HTR-8/SVneo (cell line): ENCODE measurements around the gene CPED1.
"Not testable (repeated sequence)": the region's sequence is repeated elsewhere in the genome, so short reads cannot be mapped to it uniquely, and the experiment has no call there.

Experiments
- DNase-seq: peaks from one replicate; pipeline ENCODE4 v3.0.0; 2011; ENCODE audit warnings: low spot score, mixed read lengths; ENCODE audit not compliant: insufficient read length
- FAIRE-seq: peaks from 2 replicates; lab custom pipeline; 2011; peaks lifted over from hg19 to GRCh38; lab: Jason Lieb, UNC

The CPED1 gene

DNA sequence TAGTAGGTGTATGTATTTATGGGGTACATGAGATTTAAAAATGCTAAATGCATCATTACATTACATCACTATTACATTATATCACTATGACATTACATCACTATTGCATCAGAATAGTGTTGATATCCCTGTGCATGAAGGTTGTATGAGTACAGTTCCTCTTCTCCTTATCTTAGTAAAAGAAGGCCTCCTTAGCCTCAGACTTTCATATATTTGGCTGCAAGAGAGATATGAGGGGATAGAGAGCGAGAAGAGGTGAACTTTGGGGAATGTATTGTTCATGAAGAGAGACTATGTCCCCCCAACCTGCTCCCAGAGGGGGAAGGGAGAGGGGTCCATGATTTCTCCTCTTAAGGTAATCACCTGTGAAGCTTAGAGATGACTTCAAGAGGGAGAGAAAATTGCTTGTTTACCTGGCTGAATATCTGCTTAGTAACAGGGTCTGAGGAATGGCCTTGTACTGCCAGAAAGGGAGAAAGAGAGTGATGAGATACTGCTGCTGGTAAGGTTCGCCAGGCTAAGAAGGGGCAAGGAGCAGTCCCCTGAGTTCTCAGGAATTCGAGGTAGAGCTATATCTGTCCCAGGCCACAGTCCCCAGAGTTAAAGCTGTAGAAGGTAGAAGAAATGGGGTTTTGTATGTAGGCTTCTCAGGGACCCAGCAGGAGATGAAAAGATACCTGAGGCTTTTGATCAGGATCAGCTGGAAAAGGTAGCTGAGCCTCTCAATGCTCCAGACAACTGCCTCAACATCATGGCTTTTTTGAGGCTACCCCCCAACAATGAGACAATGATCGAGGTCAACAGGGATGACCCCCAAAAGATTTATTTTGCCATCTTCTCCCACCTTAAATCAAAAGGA is 171.9 kb downstream of the CPED1 start:
- FAIRE-seq, result no peak
- DNase-seq, result no peak

DNA sequence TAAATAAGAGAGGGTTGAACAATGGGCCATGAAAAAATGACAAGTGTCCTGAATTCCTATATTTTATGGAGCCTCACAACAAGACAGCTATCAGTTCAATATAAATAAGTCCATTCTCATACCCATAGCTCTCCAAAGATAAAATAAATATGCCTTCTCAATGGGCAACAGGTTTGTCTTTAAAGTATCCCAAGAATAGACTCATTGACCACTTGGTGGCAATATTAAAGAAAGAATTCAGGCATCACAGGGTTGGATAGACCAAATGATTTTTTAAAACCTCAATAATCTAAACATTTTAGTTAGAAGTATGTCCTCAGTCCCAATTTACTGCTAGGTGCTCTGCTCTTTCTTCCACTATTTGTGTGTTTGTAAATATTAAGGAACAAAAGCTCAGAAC is 175.2 kb downstream of the CPED1 start:
- FAIRE-seq (no peak), DNase-seq (no peak)

DNA sequence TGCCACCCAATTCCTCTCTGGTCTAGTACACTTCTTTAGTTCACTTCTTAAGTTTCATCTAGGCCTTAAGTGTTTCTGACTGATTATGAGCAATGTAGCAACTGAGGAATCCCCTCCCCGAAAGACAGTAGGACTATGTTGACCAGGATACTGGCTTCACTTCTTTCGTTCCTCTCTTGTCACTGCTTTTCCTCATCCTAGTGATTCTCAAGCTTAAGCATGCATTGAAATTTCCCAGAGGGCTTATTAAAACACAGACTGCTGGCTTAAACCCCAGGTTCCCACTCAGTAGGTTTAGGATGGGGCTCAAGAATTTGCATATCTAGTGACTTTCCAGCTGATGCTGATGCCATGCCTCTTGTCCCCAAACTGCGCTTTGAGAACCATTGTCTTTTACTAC is 175.7 kb downstream of the CPED1 start:
- no peak for FAIRE-seq
- no peak for DNase-seq

DNA sequence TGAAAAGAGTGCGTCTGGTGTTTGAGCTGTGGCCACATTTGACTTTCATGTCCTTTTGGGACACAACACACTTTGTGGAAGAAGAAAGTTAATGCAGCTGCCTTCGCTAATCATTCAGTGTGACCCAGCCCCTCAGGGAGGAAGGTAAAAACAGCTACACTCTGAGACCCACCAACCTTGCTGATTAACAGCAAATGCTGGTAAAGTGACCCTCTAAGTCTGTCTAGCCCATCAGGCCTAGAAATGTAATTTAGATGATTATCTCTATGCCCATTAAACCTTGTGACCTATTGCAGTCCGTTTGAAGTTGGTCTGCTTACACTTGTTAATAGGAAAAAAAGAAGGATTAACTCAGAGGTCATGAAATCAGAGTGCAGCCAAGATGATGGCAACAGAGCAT is 178.4 kb downstream of the CPED1 start:
- DNase-seq (no peak), FAIRE-seq (no peak)

DNA sequence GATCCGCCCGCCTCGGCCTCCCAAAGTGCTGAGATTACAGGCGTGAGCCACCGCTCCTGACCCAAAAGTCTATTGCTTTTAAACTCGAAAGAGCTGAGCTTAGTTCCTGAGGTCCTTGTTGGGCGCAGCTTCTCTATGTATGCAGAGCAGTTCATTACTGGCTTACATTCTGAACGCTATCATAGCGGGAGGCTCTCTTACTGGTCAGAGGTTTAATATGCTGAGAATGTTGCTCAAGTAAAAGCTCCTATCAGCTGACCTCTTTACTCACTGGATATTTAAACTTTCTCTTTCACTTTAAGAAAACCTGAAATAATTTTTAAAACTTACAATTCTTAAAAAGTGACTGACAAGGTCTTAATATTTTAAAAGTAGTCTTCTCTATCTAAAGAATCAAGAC is 179.5 kb downstream of the CPED1 start:
- FAIRE-seq, result no peak
- DNase-seq, result no peak

DNA sequence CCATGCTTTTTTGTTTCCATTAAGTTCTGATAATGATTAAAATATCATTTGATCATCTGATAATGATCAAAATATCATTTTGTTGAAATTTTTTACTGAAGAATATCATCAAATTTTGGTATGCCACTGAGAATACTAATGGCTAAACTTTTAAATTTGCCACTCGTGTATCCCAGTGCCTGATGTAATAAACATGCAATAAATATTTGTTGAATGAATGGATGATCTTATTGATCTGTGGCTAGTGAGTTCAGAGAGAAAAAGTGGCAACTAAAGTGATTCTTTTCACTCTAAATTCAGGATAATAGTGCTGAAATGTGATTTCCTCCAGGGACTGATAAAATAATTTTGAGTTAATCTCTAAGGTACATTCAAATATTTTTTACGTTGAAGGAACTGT is 181.0 kb downstream of the CPED1 start:
- FAIRE-seq, result no peak
- DNase-seq, result no peak

DNA sequence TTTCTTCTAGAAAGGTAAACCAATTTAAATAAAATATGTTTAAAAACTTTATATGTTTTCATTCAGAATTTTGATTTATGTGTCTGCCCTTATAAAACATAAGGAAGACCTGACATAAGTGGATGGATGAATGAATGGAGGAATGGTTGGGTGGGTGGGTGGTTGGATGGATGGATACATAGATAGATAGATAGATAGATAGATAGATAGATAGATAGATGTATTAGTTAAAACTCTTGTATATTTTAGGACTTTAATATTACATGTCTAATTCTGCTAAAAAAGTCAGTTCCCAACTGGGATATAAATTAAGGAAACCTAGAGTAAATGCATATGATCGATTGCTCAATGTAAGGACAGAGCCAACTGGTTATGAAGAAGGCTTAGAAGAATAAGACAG is 184.0 kb downstream of the CPED1 start:
- no peak for DNase-seq
- no peak for FAIRE-seq

DNA sequence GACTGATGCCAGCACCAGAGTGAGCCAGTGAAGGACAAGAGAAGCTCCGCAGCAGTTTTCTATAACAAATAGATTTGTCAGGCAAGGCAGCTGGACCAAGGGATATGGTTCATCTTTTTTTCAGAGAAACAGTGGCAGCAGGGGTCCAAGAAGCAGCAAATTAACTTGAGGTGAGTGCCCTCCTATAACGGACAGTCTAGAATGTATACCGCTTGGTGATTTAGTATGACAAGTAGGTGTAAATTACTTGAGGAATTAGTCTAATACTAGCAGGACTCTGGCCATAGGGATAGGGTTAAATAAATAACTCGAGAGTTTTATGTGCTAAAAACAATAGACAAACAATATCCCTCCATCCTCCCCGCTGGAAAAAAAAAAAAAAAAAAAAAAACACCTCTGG is 187.3 kb downstream of the CPED1 start:
- no peak for FAIRE-seq
- DNase-seq, result no peak

DNA sequence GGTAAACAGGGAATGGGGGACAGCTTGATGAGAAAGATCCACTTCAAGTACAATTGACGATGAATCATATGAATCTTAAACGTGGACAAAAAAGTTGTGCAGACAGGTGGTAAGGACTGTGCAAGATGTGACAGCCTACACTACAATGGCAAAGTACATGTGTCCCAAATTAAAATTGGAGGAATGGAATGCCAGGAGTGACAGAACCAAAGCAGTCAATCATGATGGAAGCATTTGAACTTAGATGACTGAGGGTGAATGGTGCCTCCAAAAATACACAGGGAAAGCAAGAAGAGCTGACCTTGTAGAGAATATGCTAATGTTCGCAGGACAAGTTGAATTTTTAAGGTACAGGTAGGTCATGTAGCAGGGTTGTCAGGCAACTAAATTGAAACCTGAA is 189.9 kb downstream of the CPED1 start:
- no peak for FAIRE-seq
- no peak for DNase-seq

DNA sequence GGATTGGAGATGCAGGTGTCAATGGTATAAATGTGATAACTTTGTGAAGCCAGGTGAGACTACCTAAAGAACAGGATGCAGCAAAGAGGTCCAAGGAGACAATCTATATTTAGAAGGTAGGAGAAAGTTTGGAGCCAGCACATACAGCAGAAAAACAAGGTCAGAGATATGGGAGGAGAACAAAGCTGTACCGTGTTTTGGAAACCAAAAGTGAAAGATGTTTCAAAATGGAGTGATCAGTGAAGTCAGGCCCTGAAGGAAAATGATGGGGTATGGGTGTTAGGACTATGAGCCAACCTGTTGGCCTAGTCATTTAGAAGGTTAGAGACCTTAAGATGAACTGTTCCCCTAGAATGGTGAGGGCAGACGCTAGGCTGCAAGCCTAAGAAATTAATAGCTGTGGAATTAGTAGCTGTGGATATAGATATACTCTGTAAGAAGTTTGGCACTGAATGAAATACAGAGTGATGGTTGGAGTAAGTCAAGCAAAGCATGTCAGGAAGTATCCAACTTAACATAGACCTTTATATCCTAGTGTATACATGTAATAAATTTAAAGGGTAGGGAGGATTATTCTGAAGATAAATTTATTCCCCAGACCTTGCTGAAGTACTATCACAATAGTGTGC is 190.5 kb downstream of the CPED1 start:
- no peak for DNase-seq
- no peak for FAIRE-seq

DNA sequence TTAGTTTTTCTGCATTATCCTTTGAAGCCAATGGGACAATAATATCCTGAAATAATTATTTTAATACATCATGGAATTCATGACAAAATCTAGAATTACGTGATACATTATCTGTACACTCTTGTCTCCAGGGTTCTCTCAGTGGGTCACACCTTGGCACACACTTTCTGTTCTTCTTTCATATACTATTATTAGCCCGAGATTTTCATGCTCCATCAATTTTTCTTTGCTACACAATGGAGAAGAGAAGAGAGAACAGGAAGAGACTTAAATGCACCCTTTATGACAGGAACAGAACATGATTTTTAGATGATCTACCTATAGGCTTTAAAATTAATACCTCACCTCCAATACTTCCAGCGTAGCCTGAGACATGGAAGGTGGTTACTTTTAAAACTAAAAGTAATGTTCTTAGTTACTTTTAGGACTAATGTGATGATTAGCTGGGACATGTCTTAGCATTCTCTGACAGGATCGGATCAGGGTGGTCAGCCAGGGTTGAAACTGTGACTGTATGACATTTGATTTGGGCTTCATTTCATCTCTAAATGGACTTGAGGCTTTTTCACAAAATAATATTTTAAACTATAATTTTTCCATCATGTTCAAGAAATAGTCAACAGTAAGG is 192.0 kb downstream of the CPED1 start:
- FAIRE-seq (no peak), DNase-seq (no peak)

DNA sequence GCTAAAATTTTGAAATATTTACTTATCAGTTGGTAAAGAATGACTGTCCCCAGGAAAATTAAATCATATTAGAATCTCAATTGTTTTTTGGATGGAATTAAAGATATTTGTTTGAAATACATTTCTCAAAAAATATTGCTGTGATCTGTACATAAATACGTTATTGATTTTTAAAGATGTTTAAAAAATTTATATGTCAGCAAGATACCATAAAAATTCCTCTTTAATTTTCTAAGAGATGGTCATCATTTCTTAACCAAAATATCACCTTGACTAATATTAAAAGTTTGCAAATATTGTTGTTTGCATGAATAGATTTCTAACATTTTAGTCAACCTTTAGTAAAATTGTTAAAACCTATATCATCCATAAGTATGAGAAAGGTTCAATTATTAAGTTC is 192.8 kb downstream of the CPED1 start:
- DNase-seq (no peak), FAIRE-seq (no peak)

DNA sequence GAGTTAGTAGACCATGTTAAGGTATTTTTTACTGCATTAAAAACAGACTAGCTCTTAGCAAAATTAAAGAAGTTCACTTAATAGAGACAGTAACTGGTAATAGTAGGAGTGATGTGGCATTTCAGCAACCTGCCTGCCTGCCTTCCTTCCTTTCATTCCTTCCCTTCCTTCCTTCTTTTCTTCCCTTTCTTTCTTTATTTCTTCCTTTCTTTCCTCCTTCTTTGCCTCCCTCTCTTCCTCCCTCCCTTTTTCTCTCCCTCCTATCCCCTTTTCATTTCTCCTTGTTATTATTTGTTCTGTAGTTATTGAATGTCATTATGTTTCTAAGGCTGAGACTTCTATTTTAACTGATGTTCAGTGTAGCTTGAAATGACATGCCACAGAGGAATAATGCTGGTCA is 193.8 kb downstream of the CPED1 start:
- FAIRE-seq, result no peak
- DNase-seq, result no peak

DNA sequence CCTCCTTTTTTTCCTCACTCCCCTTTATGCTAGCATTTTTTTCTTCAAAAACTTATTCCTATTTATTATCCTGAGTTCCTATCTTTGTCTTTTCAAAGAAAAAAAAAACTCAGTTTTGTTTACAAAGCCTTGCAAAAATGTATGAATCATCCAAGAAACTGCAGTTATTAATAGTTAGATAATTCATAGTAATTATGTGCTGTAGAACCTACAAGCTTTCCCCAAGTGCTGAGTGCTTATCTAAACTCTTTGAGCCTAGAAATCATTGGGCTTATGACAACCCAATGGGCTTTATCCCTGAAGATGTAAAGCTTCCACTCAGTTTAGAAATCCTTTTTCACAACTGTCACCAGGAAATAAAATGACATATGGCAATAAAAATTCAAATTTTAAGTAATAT is 194.4 kb downstream of the CPED1 start:
- DNase-seq (no peak), FAIRE-seq (no peak)

DNA sequence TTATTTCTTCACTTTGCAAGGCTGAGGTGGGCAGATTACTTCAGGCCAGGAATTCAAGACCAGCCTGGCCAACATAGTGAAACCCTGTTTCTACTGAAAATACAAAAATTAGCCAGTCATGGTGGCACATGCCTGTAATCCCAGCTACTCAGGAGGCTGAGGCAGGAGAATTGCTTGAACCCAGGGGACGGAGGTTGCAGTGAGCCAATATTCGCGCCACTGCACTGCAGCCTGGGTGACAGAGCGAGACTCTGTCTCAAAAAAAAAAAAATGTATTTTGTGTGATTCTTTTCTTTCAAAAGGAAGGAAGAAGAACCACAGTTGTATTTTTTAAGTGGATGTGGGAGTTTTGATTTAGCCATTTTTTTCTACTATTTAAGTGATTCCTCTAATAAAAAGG is 195.4 kb downstream of the CPED1 start:
- not testable (repeated sequence) for DNase-seq, FAIRE-seq

DNA sequence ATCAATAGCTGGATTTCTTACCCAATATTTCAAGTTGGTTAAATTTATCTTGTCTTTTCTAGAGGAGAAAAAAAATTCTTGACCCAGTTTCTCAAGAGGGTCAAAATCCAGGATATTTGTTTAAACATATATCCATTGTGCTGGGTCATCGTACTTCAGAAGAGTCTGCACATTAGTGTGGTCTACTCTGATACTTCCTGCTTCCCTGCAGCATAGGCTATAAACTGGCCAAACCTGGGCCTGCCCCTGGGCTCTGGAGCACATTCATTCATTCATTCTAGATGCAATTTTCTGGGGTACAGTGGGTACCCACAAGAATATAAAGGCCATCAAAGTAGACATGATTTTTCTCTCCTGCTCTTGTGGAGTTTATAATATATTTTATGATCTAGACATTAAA is 198.2 kb downstream of the CPED1 start:
- no peak for DNase-seq
- no peak for FAIRE-seq

DNA sequence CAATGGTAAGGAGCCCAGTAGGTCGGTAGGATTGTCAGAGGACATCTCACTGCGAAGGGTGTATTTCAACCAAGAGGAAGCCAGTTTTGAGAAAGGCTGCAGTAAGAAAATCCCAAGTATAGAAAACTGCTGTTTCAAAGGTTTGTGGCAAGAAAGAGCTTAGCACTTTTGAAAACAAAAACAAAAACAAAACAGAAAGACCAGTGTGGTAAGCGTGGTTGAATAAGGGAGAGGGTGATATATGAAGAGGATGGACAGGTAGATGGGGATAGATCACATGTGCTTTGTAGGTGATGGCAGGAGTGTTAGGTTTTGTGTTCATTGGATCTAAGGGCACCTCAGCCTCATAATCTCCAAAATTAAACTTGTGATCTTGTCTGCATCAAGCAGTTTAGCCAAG is 198.7 kb downstream of the CPED1 start:
- FAIRE-seq (no peak), DNase-seq (no peak)

DNA sequence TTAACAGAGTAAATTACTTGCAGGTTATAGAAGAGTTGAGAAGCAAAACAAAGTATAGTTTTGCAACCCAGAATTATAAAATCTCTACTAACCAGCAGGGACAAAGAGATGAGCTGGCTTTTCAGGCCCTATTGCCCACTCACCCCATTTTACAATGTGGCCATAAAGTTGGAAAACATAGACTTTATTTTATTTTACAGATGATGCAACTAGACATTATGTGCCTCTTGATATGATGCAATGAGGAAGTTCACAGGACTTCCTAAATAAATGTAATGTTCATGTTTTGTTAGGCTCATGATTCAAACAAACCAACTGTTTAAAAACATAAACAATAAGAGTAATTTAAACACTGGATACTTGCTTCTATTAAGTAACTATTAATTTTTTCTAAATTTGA is 199.2 kb downstream of the CPED1 start:
- FAIRE-seq (no peak), DNase-seq (no peak)

DNA sequence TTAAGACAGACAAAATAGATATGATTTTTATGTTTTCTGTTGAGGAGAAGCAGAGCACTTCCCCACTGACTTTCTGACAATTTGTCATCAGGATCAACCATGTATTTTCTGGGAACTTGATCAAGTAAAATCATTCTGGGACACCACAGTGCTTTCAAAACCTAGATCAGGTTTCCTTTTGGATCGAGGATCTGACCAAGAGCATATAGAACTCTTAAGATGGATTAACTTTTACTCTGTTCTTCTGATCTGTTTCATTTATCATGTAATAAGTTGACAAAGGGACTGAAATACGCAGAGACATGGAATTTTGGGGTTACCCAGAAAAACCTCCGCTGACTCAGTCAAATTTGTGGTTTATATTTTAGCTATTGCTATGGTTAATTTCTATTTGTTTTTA is 204.3 kb downstream of the CPED1 start:
- DNase-seq (no peak), FAIRE-seq (no peak)

DNA sequence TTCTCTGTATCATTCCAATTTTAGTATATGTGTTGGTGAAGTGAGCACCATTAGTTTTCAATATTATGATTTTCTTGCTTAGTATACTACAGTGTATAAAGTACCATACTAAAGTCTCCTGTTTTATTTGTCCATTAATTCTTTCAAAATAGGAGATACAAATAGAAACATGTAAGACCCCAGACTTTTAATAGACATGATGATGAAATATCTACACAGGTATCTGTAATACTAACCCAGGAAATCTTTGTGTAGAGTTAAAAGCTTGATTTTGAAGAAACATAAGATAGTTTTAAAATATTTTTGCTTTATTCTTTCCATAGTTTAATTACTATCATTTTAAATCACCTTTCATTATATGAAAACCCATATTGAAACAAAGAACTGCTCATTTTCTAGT is 206.5 kb downstream of the CPED1 start:
- FAIRE-seq, result no peak
- no peak for DNase-seq

DNA sequence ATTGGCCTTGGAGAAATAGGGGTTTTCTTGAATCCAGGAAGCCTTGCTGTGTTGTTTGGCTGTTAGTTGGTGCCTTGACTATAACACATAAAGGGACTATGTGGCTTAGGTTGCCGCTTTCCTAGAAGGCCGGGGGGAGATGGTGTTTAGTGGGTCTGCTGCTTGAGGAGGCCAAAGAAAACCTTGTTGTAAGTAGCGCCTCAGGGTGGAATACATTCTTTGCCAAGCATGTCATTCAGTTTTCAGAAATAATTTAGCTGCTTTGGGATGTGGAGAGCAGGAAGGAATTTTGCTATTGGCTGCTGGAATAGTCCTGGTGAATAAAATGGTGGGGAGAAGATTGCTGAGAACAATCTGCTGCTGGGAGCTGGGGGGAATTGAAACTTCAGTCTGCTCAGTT is 207.4 kb downstream of the CPED1 start:
- DNase-seq (peak; percentile 0), FAIRE-seq (no peak)

DNA sequence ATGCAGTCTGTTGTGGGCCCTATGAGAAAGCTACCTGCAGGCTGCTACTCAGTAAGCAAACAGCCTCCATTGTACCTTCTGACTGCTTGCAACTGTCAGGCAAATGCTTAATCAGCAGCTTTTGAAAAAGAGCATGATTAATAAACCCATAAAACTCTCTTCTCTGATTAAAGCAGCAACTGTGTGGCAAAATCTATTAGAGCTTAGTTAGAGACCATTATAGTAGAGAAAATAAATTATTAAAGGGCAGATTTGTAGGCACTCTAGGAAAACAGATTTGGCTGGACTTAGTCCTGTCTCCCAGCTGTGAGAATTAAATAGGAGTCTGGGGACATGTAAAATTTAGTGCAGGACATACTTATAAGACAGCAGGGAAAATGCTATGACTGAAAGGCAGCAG is 207.8 kb downstream of the CPED1 start:
- no peak for DNase-seq
- no peak for FAIRE-seq
